GM19455 (cell line): ENCODE results near the gene E2F1.

Experiments
- ATAC-seq: cut with Tn5 transposase; IDR thresholded peaks from one replicate; pipeline ENCODE4 v1.9.1; 2021; ENCODE audit not compliant: unreplicated experiment

Gene E2F1

GRCh38 chr20:33686100-33686983, at the start of gene E2F1:
TSS of gene E2F1 (minus strand) at chr20:33686385. CDS start at chr20:33686264, 121 bp downstream.
- peak; percentile 90 for ATAC-seq

- no peak for ATAC-seq
Observed at GRCh38 chr20:33733654-33734576, 47.7 kb upstream of the E2F1 start.

- ATAC-seq, result peak; percentile 69
Observed at GRCh38 chr20:33732166-33732970, 46.2 kb upstream of the E2F1 start.

- ATAC-seq, result peak; percentile 72
Observed at GRCh38 chr20:33731693-33732165, 45.5 kb upstream of the E2F1 start, which contains the start of gene ZNF341. TSS of gene ZNF341 (plus strand) at chr20:33731996. CDS start at chr20:33732022, 26 bp downstream.

GRCh38 chr20:33730946-33731692, 44.9 kb upstream of the E2F1 start:
- ATAC-seq, result no peak

GRCh38 chr20:33729101-33729500, 42.9 kb upstream of the E2F1 start:
- no peak for ATAC-seq

- no peak for ATAC-seq
Observed at GRCh38 chr20:33728463-33728862, 42.3 kb upstream of the E2F1 start.

- no peak for ATAC-seq
Observed at GRCh38 chr20:33727806-33728205, 41.6 kb upstream of the E2F1 start.

- no peak for ATAC-seq
Observed at GRCh38 chr20:33727115-33727479, 40.9 kb upstream of the E2F1 start.

- no peak for ATAC-seq
Observed at GRCh38 chr20:33725607-33726264, 39.6 kb upstream of the E2F1 start.

- no peak for ATAC-seq
Observed at GRCh38 chr20:33724439-33725094, 38.4 kb upstream of the E2F1 start.

- ATAC-seq, result no peak
Observed at GRCh38 chr20:33721391-33722140, 35.4 kb upstream of the E2F1 start.

- ATAC-seq, result peak; percentile 95
Observed at GRCh38 chr20:33719989-33720709, 34.0 kb upstream of the E2F1 start, which contains the start of gene PXMP4. TSS of gene PXMP4 (minus strand) at chr20:33720310. CDS start at chr20:33720207, 103 bp downstream.

- ATAC-seq, result peak; percentile 3
Observed at GRCh38 chr20:33719277-33719988, 33.2 kb upstream of the E2F1 start.

- no peak for ATAC-seq
Observed at GRCh38 chr20:33716498-33716897, 30.3 kb upstream of the E2F1 start.

GRCh38 chr20:33713865-33714367, 27.7 kb upstream of the E2F1 start:
- no peak for ATAC-seq

GRCh38 chr20:33711446-33711738, 25.2 kb upstream of the E2F1 start:
- no peak for ATAC-seq
